GM12875 (cell line): ENCODE data around the gene ADCYAP1R1.

Source experiments
- H3K4me3 ChIP-seq: one replicate; pipeline ENCODE4 v1.5.1; 2011; ENCODE audit warnings: low read depth, low read length, control low read depth
- TF ChIP-seq, protein P1 (sequence below): IDR thresholded peaks from 2 replicates; pipeline ENCODE4 v1.5.1; 2011; ENCODE audit warnings: low read depth, mild to moderate bottlenecking, control low read depth, inconsistent platforms, low read length, moderate library complexity, borderline replicate concordance; ENCODE audit not compliant: insufficient read depth

ADCYAP1R1 gene

DNA sequence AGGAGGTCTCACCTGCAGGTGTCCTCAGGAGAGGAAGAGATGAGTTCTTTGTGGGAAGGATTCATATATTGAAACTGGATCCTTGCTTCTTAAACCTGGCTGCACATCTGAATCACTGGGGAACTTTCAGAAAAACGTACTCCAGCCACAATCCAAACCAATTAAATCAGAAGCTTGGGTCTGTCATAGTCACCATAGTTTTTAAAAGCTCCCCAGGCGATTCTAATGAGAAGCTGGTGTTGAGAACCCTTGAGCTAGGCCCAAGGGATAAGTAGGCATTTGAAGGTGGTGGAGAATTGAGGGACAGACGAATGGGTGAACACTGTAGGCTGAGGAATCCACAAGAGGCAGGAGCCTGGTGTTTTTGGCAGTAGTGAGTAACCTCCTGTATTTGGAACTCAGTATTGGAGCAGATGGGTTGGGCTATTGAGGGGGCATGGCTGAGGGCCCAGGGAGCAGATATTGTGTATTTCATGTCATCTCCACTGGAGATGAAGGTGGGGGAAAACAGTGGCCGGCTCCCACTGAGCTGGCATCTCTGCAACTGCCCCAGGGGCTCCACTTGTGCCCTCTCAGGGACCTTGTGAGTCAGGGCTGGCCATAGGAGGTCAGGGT is 14.5 kb downstream of the ADCYAP1R1 start:
- no peak overlapping the region for H3K4me3 ChIP-seq
- TF ChIP-seq, protein P1, sequence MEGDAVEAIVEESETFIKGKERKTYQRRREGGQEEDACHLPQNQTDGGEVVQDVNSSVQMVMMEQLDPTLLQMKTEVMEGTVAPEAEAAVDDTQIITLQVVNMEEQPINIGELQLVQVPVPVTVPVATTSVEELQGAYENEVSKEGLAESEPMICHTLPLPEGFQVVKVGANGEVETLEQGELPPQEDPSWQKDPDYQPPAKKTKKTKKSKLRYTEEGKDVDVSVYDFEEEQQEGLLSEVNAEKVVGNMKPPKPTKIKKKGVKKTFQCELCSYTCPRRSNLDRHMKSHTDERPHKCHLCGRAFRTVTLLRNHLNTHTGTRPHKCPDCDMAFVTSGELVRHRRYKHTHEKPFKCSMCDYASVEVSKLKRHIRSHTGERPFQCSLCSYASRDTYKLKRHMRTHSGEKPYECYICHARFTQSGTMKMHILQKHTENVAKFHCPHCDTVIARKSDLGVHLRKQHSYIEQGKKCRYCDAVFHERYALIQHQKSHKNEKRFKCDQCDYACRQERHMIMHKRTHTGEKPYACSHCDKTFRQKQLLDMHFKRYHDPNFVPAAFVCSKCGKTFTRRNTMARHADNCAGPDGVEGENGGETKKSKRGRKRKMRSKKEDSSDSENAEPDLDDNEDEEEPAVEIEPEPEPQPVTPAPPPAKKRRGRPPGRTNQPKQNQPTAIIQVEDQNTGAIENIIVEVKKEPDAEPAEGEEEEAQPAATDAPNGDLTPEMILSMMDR, result no peak

DNA sequence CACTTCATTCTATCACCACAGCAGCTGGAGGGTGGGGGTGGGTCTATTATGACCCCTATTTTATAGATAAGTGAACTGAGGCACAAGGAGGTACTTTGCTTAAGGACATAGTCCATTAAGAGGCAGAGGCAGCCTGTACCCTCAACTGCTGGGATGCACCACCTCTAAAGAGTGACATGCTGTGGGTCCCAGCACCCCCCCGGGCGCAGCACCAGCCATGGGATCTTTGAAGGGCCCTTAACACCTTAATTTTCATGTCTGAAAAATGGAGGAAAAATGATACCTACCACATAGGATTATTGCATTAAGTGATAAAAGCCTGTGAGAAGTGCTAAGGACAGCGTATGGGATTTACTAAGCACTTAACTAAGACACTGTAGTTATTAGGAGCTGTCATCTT is 15.4 kb downstream of the ADCYAP1R1 start:
- no peak overlapping the region for H3K4me3 ChIP-seq
- TF ChIP-seq, protein P1, result no peak

DNA sequence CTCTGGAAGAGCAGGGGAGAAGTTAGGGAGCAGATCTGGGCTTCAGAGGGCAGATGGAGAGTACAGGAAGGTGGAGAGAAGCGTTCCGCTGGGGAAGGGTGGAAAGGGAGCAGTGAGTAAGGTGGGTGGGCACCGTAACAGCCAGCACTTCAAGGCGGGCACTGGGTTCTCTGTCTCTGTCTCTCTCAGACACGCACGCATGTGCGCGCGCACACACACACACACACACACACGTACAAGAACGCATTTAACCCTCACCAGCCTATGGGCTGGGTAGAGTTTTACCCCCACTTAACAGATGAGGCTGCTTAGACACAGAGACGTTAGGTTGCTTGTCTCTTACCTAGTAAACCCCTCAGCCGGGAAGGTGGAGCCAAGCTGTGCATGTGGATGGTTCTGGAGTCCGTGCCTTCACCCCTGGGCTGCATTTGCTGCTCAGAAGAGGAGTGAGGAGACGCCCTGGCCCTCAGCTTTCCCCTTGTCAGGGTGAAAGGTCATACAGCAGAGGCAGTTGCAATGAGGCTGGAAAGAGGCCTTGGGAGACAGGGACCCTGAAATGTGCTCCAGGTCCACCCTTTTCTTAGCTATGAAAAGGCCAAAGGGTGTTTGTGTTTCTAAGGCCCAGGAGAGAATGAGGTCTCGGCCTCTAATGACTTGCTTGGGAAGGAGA is 16.0 kb downstream of the ADCYAP1R1 start:
- TF ChIP-seq, protein P1, result no peak

DNA sequence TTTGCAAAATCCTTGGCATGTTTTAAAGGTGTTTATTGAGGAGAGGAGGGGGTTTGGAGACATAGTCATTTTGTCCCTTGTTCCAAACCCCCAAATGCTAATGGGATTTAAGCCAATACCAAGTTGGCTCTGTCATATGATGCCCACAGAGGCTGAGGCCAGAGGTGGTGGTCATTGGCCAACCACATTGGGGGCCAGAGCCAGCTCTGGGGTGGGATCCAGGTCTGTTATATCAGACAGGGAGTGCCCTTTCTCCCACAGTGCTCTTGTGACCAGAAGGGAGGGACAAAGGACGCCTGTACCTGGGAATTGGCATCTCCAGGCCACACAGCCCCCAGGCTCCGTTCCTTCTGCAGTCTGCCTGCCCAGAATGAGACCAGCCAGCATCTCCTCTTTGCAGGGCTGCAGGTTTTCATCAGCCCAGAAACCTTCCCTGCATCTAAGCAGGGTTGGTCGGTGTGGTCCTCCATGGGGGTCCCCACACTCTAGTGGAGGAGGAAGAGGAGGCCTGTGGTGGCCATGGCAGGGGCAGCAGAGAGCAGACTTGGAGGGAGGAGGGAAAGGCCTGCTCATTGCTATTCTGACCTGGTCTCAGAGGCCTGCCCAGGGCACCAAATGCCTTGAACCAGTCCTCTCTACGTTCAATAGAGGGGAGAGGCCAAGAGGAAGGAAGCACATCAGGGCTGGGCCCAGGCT is 17.9 kb downstream of the ADCYAP1R1 start:
- no peak overlapping the region for H3K4me3 ChIP-seq
- TF ChIP-seq, protein P1, result no peak

More for the DNA sequence above, 16.0 kb downstream of the ADCYAP1R1 start:
- no peak overlapping the region for H3K4me3 ChIP-seq

DNA sequence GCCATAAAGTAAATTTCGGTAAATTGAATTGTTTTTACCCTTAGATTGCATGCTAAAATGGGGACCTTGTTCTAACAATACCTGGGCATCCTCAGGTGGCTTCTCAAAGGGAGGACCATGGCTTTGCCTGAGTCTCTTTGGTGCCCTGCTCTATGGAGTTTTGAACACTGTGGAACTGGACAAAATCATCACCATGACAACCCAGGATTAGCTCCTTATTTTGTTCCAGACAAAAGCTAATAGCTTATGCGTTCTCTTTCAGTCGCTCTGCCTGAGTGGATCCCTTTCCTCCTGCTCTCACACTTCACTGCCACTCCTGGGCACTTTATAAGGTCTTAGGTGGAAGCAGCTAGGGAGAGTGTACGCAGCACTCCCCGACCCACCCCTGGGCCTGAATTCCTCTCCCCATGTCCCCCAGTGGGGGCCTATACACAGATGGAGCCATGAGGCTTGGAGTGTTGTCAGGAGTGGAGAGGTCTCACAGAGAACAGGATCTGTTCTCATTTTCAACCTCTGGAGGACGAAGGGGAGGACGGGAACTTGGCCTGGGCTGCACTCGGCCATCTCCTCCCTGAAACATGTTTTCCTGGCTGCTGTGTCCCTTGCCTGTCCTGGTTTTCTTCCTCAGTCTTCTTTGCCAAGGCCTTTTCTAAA is 19.0 kb downstream of the ADCYAP1R1 start:
- TF ChIP-seq, protein P1, result no peak
- no peak overlapping the region for H3K4me3 ChIP-seq

DNA sequence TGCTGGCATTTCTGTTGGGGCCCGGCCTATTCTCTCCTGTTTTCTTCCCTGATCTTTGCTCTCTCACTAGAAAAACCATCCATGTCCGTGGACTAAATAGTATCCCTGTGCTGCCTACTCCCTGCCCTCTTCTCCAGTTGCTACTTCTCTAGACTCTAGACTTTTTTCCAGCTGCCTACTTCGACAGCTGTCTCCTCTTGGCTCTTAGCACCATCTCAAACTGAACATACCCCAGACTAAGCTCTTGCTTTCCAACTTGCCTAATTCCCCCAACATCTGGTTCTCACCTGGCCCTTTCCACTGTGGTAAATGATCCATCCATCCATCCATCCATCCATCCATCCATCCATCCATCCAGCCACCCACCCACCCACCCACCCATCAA is 19.5 kb downstream of the ADCYAP1R1 start:
- TF ChIP-seq, protein P1, result no peak
- H3K4me3 ChIP-seq, result no peak overlapping the region
